HCT116 (cell line): Measurements from ENCODE around the gene NTNG1. TPM values are rescaled to one million over a fixed set of nuclear protein-coding genes. Genes with fewer than 3 reads are reported as not detected.

Experiments used
- ATAC-seq: fragments of 200-7000 bp; cut with Tn5 transposase; 2 replicates; pipeline ENCODE4 v1.9.1; 2020; ENCODE audit warnings: mild to moderate bottlenecking, moderate library complexity
- BruUV-seq: library from RNA; stranded (reverse); fragments of 400-500 nt; replicated peaks from 2 replicates; lab custom pipeline; 2021; lab: Mats Ljungman, UMichigan
- CTCF ChIA-PET: fragments of 300-600 bp; sonication (Branson Sonifier 250); formaldehyde crosslinking; loops from one replicate; lab custom pipeline; 2021; ENCODE audit warnings: antibody characterized with exemption; lab: Charles Lee
- POLR2A ChIA-PET: fragments of 300-600, 350-600 bp; sonication (Branson Sonifier 250); formaldehyde crosslinking; loops from one replicate; lab custom pipeline; 2021; ENCODE audit warnings: antibody characterized with exemption; lab: Charles Lee
- RAD21 ChIA-PET, 2 experiments: fragments of 300-600 bp; sonication (Branson Sonifier 250); formaldehyde crosslinking; loops; one replicate each; lab custom pipeline; 2023; ENCODE audit warnings: low total read pairs in 2 of 2; ENCODE audit not compliant: uncharacterized antibody in 2 of 2, unreplicated experiment in 2 of 2, low non-redundant PET in 1 of 2; lab: Charles Lee
- DNase-seq: peaks from one replicate; pipeline ENCODE4 v3.0.0-alpha.2; 2010; ENCODE audit warnings: low read depth, low spot score
- H2AFZ ChIP-seq: fragments of 200-600 bp; shearing (Covaris generic), sonication (generic); 2 replicates; pipeline ENCODE4 v1.6.1; 2017; ENCODE audit warnings: low read depth, mixed run types, mixed read lengths, antibody characterized with exemption, low read length; ENCODE audit not compliant: poor library complexity, severe bottlenecking
- H3K27ac ChIP-seq: 2 replicates; pipeline ENCODE4 v1.5.1; 2012; ENCODE audit warnings: low read depth, low read length
- H3K27me3 ChIP-seq: fragments of 200-600 bp; sonication (generic); 2 replicates; pipeline ENCODE4 v1.6.1; 2016; ENCODE audit warnings: mixed run types, low read length, mixed read lengths; ENCODE audit not compliant: insufficient read depth
- H3K36me3 ChIP-seq, 2 experiments: fragments of 200-500 bp in 1 of 2; fragments of 200-600 bp in 1 of 2; sonication (Bioruptor generic) in 1 of 2; sonication (generic) in 1 of 2; 2 replicates each; pipeline versions ENCODE4 v1.5.1 to v1.6.1; 2014 to 2016; ENCODE audit warnings: low read length in 2 of 2, inconsistent platforms in 1 of 2, mixed read lengths in 1 of 2, mixed run types in 1 of 2; ENCODE audit not compliant: insufficient read depth in 2 of 2, control insufficient read depth in 1 of 2
- H3K4me1 ChIP-seq, 2 experiments: fragments of 200-600 bp in 1 of 2; sonication (generic) in 1 of 2; 2 replicates each; pipeline versions ENCODE4 v1.5.1 to v1.6.1; 2012 to 2017; ENCODE audit warnings: low read length in 2 of 2, inconsistent platforms in 1 of 2, mild to moderate bottlenecking in 1 of 2, mixed read lengths in 1 of 2, mixed run types in 1 of 2, moderate library complexity in 1 of 2; ENCODE audit not compliant: insufficient read depth in 2 of 2, control insufficient read depth in 1 of 2
- H3K4me2 ChIP-seq: fragments of 200-600 bp; sonication (generic); 2 replicates; pipeline ENCODE4 v1.6.1; 2017; ENCODE audit warnings: mixed run types, low read length, mixed read lengths
- H3K4me3 ChIP-seq, 2 experiments: fragments of 200-600 bp in 1 of 2; sonication (generic) in 1 of 2; replicated peaks in 1 of 2; 2 replicates each; pipeline ENCODE4 v1.5.1; 2011 to 2016; ENCODE audit warnings: low read length in 2 of 2, control low read depth in 1 of 2, low read depth in 1 of 2, mild to moderate bottlenecking in 1 of 2, mixed read lengths in 1 of 2, mixed run types in 1 of 2
- H3K79me2 ChIP-seq: fragments of 200-600 bp; sonication (generic); 2 replicates; pipeline ENCODE4 v1.6.1; 2017; ENCODE audit warnings: mild to moderate bottlenecking, mixed run types, low read length, moderate library complexity, mixed read lengths; ENCODE audit not compliant: insufficient read depth
- H3K9ac ChIP-seq: fragments of 200-600 bp; sonication (generic); 2 replicates; pipeline ENCODE4 v1.6.1; 2016; ENCODE audit warnings: low read length, mixed read lengths
- H3K9me2 ChIP-seq: fragments of 200-600 bp; sonication (generic), shearing (Covaris generic); 2 replicates; pipeline ENCODE4 v1.6.1; 2017; ENCODE audit warnings: mixed run types, mild to moderate bottlenecking, moderate library complexity; ENCODE audit not compliant: insufficient read depth
- H3K9me3 ChIP-seq, 2 experiments: fragments of 200-500 bp in 1 of 2; fragments of 200-600 bp in 1 of 2; sonication (Bioruptor generic) in 1 of 2; sonication (generic) in 1 of 2; 2 replicates each; pipeline ENCODE4 v1.6.1; 2014 to 2017; ENCODE audit warnings: low read length in 2 of 2, mixed read lengths in 2 of 2, inconsistent platforms in 1 of 2, low read depth in 1 of 2, mild to moderate bottlenecking in 1 of 2, mixed run types in 1 of 2, moderate library complexity in 1 of 2; ENCODE audit not compliant: control insufficient read depth in 1 of 2, insufficient read depth in 1 of 2
- H4K20me1 ChIP-seq: fragments of 200-600 bp; sonication (generic), shearing (Covaris generic); 2 replicates; pipeline ENCODE4 v1.6.1; 2017; ENCODE audit warnings: mixed run types, mild to moderate bottlenecking, moderate library complexity; ENCODE audit not compliant: insufficient read depth
- CBX3 ChIP-seq: IDR thresholded peaks from 2 replicates; pipeline ENCODE4 v1.6.1; 2012; ENCODE audit warnings: low read depth
- CEBPB ChIP-seq: IDR thresholded peaks from 2 replicates; pipeline ENCODE4 v1.6.1; 2012; ENCODE audit warnings: low read depth
- EGR1 ChIP-seq: IDR thresholded peaks from 2 replicates; pipeline ENCODE4 v1.6.1; 2012; ENCODE audit warnings: low read depth
- ELF1 ChIP-seq: IDR thresholded peaks from 2 replicates; pipeline ENCODE4 v1.6.1; 2012; ENCODE audit warnings: low read depth, borderline replicate concordance
- EZH2 ChIP-seq: fragments of 200-600 bp; sonication (generic); IDR thresholded peaks from 2 replicates; pipeline ENCODE4 v1.6.1; 2017; ENCODE audit warnings: antibody characterized with exemption, mixed run types
- FOSL1 ChIP-seq: IDR thresholded peaks from 2 replicates; pipeline ENCODE4 v1.6.1; 2012; ENCODE audit warnings: low read depth
- JUND ChIP-seq: IDR thresholded peaks from 2 replicates; pipeline ENCODE4 v1.6.1; 2012
- MAX ChIP-seq: IDR thresholded peaks from 2 replicates; pipeline ENCODE4 v1.6.1; 2012
- POLR2A ChIP-seq: IDR thresholded peaks from 2 replicates; pipeline ENCODE4 v1.7.0; 2011; ENCODE audit warnings: borderline replicate concordance; ENCODE audit not compliant: insufficient read depth, insufficient read length; ENCODE audit errors: extremely low read depth
- POLR2AphosphoS5 ChIP-seq: IDR thresholded peaks from 2 replicates; pipeline ENCODE4 v1.6.1; 2011; ENCODE audit warnings: mild to moderate bottlenecking, low read depth, low read length, moderate library complexity
- RAD21 ChIP-seq: IDR thresholded peaks from 2 replicates; pipeline ENCODE4 v1.6.1; 2012; ENCODE audit warnings: low read depth, mild to moderate bottlenecking
- SIN3A ChIP-seq: IDR thresholded peaks from 2 replicates; pipeline ENCODE4 v1.6.1; 2012; ENCODE audit warnings: low read depth
- SP1 ChIP-seq: IDR thresholded peaks from 2 replicates; pipeline ENCODE4 v1.6.1; 2012; ENCODE audit warnings: low read depth
- SRF ChIP-seq: IDR thresholded peaks from 2 replicates; pipeline ENCODE4 v1.6.1; 2012; ENCODE audit warnings: low read depth
- TCF7L2 ChIP-seq: IDR thresholded peaks from 2 replicates; pipeline ENCODE4 v1.7.0; 2011; ENCODE audit warnings: borderline replicate concordance, inconsistent platforms; ENCODE audit not compliant: insufficient read depth, insufficient read length; ENCODE audit errors: extremely low read depth
- YY1 ChIP-seq: IDR thresholded peaks from 2 replicates; pipeline ENCODE4 v1.6.1; 2011; ENCODE audit warnings: low read length, low read depth, moderate library complexity, mild to moderate bottlenecking; ENCODE audit not compliant: insufficient replicate concordance; ENCODE audit errors: extremely low read depth
- ZFX ChIP-seq: fragments of 450-650 bp; IDR thresholded peaks from 2 replicates; pipeline ENCODE4 v1.6.1; 2017
- intact Hi-C: fragments of 100-400 bp; cut with micrococcal nuclease; formaldehyde crosslinking; loops from 2 replicates; pipeline ENCODE4 v1.10.0; 2022
- total RNA-seq: library from RNA; stranded (reverse); gene quantifications from one replicate; pipeline ENCODE4 v1.2.1, GENCODE V29; 2021; ENCODE audit not compliant: unreplicated experiment
- TF ChIP-seq, protein P1 (sequence below): IDR thresholded peaks from 2 replicates; pipeline ENCODE4 v1.6.1; 2011; ENCODE audit warnings: mild to moderate bottlenecking, low read length, moderate library complexity; ENCODE audit not compliant: insufficient replicate concordance; ENCODE audit errors: extremely low read depth
- TF ChIP-seq, protein P2 (sequence below), 3 experiments: fragments of 200-600 bp in 1 of 3; sonication (generic) in 1 of 3; IDR thresholded peaks in 2 of 3; conservative IDR thresholded peaks in 1 of 3; 2 replicates each; pipeline ENCODE4 v1.5.1; 2012 to 2017; ENCODE audit warnings: low read depth in 2 of 3, low read length in 2 of 3, antibody characterized with exemption in 1 of 3, borderline replicate concordance in 1 of 3, control low read depth in 1 of 3, mild to moderate bottlenecking in 1 of 3, mixed read lengths in 1 of 3, mixed run types in 1 of 3, moderate library complexity in 1 of 3; ENCODE audit not compliant: insufficient read depth in 1 of 3
- TF ChIP-seq, protein P3 (sequence below): IDR thresholded peaks from 2 replicates; pipeline ENCODE4 v1.6.1; 2012; ENCODE audit warnings: low read depth

Gene NTNG1
- total RNA-seq, 1 experiment from 2014 or later = not detected

GRCh38 chr1:107202007-107202406, 61.2 kb downstream of the NTNG1 start (continued):
- TF ChIP-seq EZH2 = no peak
- no peak for TF ChIP-seq SIN3A

DNA sequence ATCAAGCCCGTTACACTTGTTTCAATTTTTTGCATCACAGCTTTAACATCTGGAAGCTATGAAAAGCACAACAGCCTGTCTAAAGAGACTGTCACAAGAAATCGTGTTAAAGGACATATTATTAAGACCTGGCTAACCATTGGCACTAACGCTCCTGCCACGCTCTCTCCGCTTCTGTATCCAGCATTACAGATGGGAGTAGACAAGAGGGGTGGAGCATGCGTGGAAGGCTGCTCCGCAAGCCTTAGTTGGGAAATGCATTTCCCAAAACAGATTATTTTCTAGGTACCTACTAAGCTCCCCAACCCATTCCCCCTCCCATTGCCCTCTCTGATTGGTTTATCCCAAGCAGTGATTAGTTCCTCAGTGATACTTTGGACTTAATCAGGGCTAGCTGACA, 72.4 kb downstream of the NTNG1 start:
- ATAC-seq (no peak), DNase-seq (no peak)
- H3K9me2 ChIP-seq = no peaks in the 10 kb centered on the region
- H3K9me3 ChIP-seq = peaks cover 0 to 21% of the 10 kb centered on the region in 2 experiments; a peak in 2 of 4 replicates
- no peak overlapping the region for H3K27ac ChIP-seq
- H3K27me3 ChIP-seq = no peaks in the 10 kb centered on the region
- H2AFZ ChIP-seq = no peak overlapping the region
- no peaks in the 10 kb centered on the region for H3K79me2 ChIP-seq
- no TSS peak for BruUV-seq
- H3K4me3 ChIP-seq = no peak overlapping the region
- POLR2A ChIA-PET = no interaction called here
- H4K20me1 ChIP-seq = no peaks in the 10 kb centered on the region
- no peak overlapping the region for H3K4me2 ChIP-seq
- no peaks in the 10 kb centered on the region for H3K36me3 ChIP-seq
- RAD21 ChIA-PET = no interaction called here
- TF ChIP-seq FOSL1 = no peak
- TF ChIP-seq, protein P1, sequence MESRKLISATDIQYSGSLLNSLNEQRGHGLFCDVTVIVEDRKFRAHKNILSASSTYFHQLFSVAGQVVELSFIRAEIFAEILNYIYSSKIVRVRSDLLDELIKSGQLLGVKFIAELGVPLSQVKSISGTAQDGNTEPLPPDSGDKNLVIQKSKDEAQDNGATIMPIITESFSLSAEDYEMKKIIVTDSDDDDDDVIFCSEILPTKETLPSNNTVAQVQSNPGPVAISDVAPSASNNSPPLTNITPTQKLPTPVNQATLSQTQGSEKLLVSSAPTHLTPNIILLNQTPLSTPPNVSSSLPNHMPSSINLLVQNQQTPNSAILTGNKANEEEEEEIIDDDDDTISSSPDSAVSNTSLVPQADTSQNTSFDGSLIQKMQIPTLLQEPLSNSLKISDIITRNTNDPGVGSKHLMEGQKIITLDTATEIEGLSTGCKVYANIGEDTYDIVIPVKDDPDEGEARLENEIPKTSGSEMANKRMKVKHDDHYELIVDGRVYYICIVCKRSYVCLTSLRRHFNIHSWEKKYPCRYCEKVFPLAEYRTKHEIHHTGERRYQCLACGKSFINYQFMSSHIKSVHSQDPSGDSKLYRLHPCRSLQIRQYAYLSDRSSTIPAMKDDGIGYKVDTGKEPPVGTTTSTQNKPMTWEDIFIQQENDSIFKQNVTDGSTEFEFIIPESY = no peak
- TF ChIP-seq RAD21 = no peak
- no peak for TF ChIP-seq CEBPB
- TF ChIP-seq POLR2AphosphoS5 = no peak
- TF ChIP-seq, protein P2, sequence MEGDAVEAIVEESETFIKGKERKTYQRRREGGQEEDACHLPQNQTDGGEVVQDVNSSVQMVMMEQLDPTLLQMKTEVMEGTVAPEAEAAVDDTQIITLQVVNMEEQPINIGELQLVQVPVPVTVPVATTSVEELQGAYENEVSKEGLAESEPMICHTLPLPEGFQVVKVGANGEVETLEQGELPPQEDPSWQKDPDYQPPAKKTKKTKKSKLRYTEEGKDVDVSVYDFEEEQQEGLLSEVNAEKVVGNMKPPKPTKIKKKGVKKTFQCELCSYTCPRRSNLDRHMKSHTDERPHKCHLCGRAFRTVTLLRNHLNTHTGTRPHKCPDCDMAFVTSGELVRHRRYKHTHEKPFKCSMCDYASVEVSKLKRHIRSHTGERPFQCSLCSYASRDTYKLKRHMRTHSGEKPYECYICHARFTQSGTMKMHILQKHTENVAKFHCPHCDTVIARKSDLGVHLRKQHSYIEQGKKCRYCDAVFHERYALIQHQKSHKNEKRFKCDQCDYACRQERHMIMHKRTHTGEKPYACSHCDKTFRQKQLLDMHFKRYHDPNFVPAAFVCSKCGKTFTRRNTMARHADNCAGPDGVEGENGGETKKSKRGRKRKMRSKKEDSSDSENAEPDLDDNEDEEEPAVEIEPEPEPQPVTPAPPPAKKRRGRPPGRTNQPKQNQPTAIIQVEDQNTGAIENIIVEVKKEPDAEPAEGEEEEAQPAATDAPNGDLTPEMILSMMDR (IDR thresholded peaks at IDR 0.05 in 2 of 3, conservative IDR thresholded peaks at IDR 0.05 in 1 of 3; ENCODE audit: borderline replicate concordance in 1 of 3, insufficient read depth in 1 of 3, low read depth in 2 of 3, low read length in 2 of 3) = no peak
- TF ChIP-seq, protein P3, sequence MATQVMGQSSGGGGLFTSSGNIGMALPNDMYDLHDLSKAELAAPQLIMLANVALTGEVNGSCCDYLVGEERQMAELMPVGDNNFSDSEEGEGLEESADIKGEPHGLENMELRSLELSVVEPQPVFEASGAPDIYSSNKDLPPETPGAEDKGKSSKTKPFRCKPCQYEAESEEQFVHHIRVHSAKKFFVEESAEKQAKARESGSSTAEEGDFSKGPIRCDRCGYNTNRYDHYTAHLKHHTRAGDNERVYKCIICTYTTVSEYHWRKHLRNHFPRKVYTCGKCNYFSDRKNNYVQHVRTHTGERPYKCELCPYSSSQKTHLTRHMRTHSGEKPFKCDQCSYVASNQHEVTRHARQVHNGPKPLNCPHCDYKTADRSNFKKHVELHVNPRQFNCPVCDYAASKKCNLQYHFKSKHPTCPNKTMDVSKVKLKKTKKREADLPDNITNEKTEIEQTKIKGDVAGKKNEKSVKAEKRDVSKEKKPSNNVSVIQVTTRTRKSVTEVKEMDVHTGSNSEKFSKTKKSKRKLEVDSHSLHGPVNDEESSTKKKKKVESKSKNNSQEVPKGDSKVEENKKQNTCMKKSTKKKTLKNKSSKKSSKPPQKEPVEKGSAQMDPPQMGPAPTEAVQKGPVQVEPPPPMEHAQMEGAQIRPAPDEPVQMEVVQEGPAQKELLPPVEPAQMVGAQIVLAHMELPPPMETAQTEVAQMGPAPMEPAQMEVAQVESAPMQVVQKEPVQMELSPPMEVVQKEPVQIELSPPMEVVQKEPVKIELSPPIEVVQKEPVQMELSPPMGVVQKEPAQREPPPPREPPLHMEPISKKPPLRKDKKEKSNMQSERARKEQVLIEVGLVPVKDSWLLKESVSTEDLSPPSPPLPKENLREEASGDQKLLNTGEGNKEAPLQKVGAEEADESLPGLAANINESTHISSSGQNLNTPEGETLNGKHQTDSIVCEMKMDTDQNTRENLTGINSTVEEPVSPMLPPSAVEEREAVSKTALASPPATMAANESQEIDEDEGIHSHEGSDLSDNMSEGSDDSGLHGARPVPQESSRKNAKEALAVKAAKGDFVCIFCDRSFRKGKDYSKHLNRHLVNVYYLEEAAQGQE = no peak
- no peak for TF ChIP-seq CBX3
- TF ChIP-seq SP1 = no peak
- no peak for TF ChIP-seq ZFX
- no peak for TF ChIP-seq MAX
- TF ChIP-seq ELF1 = no peak
- no peak for TF ChIP-seq EZH2
- no peak for TF ChIP-seq EGR1
- TF ChIP-seq TCF7L2 = no peak
- TF ChIP-seq SRF = no peak
- no peak for TF ChIP-seq POLR2A
- TF ChIP-seq YY1 = no peak
- no peak for TF ChIP-seq SIN3A
- no peak for TF ChIP-seq JUND
- CTCF ChIA-PET = no interaction called here
- intact Hi-C loops = no loop called here
- H3K4me1 ChIP-seq = no peaks in the 10 kb centered on the region
- H3K9ac ChIP-seq = no peak overlapping the region
